HG03159 (cell line): ENCODE measurements around the gene CDCP1.
A peak's percentile ranks its signal among the peaks of the same experiment; 100 is the strongest.
"Not testable (repeated sequence)": the region's sequence is repeated elsewhere in the genome, so short reads cannot be mapped to it uniquely, and the experiment has no call there.

Source experiments
- ATAC-seq: cut with Tn5 transposase; IDR thresholded peaks from one replicate; pipeline ENCODE4 v1.9.1; 2021; ENCODE audit warnings: mild to moderate bottlenecking, moderate library complexity; ENCODE audit not compliant: unreplicated experiment

CDCP1 gene

DNA sequence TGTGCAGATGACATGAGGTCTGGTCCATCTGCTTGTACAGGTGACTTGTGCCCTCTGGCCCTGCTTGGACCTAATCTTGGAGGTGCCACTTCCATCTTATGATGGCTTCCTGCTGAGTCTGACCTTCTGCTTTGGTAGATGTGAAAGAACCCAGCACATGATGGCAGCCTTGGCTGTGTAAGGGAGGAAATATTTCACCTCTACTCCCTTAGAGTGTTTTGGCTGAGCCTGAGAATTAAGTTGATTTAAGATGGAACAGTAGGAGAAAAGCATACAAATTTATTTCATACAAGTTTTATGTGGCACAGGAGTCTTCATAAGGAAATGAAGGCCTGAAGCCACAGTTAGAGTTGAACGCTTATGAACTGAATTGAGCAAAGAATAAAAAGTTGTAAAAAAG lies 27.6 kb upstream of the CDCP1 start:
- ATAC-seq: no peak

DNA sequence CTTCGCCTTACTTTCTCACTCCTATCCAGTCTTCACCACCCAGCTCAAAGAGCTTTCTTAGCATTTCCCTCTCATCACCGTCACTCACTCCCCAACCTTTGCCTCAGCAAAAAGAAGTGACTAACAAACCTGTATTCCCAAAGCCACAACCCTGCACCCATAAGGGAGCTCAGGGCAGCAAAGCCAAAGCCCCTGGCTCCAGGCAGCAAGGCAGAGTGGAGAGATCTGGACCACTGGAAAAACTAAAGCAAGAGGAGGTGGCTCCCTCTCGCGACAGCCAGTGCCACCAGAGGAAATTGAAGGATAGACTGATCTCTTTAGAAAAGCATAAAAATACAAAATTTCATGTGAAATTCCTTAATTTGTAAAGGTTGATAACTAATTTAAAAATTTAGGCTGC lies 25.1 kb upstream of the CDCP1 start:
- no peak for ATAC-seq

DNA sequence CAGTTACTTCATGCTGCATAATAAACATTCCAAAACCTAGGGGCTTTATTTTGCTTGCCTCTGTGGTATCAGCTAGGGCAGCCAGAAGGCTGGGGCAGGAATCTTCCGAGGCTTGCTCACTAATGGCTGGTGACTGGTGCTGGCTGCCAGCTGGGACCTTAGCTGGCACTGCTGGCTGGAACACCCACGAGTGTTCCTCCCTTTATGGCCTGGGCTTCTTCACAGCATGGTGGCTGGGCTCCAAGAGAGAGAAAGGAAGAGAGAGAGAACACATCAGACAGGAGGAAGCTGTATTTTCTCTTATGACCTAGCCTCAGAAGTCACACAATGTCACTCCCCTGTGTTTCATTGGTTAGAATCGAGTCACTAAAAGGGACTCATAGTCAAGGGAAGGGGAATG lies 23.9 kb upstream of the CDCP1 start:
- no peak for ATAC-seq

DNA sequence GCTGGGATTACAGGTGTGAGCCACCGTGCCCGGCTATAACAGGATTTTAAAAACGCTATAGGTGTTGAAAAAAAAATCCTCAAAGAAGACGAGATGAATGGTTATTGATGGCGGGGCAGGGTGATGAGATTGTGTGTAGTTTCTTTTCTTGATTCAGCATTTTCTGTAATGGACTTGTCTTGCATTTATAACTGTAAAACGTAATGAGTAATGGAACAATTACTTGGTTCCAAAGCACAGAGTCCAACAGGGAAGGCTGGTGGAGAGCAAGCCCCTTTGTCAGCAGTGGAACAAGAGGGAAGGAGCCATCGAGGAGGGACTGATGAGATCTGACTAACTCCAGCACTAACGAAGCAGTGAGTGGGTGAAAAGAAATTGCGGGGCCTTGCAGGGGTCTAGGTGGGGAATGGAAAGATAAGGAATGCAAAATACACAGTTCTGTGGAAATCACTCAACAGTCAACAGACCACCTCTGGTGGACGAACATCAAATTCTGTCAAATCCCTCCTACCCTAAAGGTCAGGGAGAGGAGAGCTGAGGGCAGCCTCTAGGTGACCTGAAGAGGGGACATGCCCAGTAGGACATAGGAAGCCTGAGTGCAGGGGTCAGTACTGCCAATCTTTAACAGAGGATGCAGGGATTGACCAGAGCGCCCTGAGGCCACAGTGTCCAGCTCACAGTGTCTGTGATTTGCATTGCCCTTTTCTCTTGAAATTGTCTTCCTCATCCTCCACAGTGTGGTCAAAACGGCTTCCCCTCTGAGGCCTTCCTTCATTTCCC lies 23.1 kb upstream of the CDCP1 start:
- no peak for ATAC-seq

DNA sequence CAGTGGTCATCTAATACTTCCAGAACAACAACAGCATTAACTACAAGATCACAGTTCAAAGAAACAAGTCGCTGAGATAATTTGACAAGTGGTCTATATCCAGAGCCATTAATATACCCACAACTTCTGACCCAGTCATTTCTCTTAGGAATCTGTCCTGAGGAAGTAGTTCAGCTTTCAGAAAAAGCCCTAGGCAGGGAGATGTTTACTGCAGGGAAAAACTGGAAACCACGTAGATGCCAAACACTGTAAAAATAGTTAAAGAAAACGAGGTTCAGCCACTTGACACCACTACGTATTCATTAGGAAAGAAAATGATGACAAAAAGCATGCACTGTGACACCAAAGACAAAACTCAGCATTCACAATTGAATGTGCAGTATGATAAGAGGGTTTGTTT lies 22.3 kb upstream of the CDCP1 start:
- no peak for ATAC-seq

DNA sequence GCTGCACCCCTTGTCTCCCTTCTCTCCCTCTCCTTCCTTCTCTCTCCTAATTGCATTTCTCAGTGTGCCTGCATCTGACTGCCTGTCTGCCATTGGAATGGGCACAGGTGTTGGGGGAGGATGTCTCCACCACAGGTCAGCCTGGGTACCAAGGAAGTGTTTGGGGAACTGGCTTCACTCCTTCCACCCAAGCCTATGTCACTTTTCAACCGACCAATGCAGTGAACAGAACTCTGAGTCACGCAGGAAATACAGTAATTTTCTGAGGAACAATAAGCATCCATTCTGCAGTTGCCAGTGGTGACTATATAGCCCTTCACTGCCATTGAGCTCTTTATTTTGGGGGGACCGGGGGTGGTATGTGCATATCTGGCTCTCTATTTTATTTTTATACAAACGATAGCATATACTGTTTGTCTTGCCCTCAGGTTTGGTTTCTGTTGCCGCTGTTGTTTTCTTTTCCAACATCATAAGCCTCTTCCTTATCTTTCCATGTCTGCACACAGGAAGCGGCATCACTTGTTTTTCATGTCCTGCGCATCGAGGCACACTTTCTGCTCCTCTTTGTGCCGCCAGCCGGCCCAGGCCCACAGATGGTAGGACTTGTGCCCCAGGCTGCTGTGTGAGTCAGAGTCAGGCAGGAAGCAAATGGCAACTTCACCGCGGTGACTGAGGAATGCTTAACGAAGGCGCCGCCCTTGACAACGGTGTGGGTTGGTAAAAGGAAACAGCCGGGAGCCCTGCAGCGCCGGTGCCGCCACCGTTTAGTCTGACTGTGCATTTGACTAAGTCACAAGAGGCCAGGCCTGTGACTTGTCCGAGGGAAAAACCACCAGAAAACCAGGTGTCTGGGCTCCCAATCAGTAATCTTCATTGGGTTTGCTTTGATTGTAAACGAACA lies 21.1 kb upstream of the CDCP1 start:
- ATAC-seq: peak; percentile 73

DNA sequence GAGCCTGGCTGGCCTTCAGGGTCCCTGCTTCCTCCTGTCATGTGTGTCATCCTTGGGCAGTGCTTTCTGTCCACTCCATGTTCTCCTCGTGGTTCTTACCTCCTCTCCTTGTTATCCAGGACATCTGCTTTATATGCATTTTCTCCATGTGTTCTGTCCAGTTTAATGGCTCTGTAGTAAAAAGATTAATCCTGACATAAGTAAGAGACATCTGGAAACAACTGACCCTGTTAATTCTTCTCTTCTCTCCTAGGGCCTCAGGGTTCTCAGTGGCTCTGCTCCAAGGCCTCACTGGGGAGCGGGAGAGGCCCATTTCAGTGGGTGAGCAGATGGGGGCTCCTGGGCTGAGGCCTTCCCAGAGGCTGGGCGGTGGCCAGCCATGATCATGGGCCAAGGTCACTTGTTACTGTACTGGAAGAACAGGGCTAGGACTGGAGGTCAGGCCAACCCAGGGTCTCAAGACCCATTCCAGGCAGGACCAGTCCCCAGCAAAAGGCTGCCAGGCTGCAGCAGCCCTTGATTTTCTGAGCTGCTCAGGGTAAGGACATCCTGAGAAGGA lies 20.2 kb upstream of the CDCP1 start:
- no peak for ATAC-seq

DNA sequence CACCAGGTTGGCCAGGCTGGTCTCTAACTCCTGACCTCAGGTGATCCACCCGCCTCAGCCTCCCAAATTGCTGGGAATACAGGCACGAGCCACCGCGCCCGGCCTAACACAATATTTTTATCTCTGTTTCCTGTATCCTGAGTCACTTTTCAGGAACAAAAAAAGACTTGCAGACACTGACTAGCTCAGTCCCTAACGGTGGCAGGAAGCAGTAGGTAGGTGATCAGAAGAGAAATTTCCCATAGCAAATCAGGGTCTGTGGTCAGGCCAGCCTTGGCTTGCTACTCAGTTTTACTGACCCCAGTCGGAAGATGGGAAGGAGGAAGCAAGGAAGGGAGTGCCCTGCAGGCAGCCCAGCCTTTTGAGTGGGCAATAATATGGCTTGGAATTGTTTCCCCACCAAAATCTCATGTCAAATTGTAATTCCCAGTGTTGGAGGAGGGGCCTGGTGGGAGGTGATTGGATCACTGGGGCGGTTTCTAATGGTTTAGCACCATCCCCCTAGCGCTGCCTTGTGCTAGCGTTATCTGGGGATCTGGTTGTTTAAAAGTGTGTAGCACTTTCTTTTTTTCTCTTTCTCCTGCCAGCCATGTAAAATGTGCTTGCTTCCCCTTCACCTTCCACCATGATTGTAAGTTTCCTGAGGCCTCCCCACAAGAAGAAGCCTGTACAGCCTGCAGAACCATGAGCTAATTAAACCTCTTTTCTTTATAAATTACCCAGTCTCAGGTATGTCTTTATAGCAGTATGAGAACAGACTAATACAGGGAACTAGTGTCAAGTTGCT lies 19.5 kb upstream of the CDCP1 start:
- no peak for ATAC-seq

DNA sequence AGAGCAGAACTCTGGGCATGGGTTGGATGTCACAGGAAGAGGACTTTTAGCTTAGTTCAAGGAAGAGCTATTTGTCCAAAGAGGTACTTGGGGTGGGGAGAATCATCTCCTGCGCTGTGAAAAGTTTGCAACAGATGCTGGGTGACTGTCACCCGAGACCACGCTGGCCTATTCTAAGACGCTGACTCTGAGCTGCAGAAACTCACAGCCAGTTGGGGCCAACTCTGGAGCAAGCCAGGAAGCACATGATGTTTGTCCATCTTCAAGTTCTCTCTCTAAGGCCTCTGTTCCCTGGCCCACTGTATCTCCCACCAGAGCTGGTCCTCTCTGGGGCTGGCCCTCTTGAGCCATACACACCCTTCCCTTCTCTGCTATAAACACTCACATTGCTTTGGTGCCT lies 17.9 kb upstream of the CDCP1 start:
- no peak for ATAC-seq

DNA sequence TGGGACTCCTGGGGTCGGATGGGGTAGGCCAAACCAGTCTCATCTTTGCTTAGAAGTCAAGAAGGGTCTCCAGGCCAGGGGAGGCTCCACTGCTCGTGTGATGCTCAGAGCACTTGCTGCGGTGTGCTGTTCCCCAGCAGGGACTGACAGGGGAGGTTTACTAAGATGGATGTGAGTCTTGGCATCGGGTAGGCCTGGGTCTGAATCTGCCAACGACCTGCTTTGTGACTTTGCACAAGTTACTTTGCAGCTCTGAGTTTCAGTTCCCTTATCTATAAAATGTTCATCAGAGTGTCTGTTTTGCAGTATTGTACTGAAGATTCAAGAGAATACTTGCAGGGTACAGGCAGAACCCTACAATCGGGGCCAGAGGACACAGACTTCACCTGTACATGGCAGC lies 17.3 kb upstream of the CDCP1 start:
- peak; percentile 66 for ATAC-seq

DNA sequence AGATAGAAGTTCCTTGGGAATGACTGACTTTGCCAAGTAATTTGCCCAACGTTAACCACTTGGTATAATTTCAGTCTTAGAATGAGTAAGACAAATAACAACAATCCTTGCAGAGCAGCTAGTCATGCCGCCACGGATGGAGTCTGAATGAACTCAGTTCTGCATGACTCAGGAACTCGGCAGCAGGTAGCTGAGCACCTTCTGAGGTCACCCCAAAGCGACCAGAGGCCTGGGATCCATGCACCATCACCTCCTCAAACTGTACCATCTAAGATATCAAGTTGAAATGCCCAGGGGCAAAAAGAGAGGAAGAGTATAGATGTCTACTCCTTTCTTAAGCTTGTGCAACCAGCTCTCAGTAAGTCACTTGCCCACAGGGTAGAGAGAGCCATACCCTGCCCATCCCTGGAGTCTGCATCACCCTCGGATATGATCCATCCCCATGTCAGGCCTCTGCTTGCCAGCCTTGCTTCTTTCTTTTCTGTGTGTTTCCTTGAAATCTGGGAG lies 8.5 kb upstream of the CDCP1 start:
- ATAC-seq: no peak

DNA sequence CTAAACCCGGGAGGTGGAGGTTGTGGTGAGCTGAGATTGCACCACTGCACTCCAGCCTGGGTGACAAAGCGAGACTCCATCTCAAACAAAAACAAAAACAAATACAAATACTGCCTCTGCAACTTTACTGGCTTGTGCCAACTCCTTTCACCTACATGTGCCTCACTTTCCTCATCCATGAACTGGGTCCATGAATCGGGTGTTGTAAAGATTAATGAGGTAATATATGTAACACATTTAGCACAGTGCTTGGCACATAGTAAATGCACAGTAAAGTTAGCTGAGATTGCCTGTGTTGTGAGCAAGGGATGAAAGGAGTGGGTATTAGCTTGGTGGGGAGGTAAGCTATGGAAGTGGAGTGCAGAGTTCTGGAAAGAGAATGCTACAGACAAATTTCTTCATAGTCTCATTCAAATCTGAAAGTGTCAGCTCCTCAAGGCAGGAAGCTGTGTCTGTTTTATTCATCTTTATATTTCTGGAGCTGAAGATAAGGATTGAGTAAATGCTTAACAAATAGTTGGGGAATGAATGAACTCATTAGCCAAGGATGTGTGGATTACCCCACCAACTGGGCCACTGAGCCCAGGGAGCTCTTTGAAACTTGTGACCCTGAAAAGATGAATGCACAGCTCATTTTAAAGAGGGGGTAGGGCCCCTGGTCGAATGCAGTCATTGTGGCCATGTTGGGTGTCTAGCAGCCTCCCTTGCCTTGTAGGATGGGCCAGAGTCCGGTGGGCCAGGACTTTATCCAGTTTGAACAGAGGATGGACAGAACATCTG lies 7.7 kb upstream of the CDCP1 start:
- ATAC-seq: no peak

DNA sequence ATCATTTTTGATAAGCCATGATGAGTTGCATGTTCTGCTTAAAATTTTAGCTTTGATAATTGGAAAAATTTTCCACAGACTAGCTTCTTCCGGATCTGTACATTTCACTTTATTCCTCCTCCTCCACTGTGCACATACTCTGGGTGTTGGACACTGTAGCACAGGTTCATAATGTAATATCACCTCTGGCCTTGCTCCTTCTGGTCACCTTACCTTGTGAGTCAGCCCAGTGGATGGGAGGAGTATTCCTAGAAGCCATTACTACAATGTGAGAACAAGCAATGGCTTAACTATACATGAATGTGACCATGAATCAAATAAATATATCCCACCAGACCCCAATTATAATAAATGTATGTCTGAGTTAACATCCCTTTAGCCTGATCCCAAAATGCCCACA lies 6.1 kb upstream of the CDCP1 start:
- ATAC-seq: no peak

DNA sequence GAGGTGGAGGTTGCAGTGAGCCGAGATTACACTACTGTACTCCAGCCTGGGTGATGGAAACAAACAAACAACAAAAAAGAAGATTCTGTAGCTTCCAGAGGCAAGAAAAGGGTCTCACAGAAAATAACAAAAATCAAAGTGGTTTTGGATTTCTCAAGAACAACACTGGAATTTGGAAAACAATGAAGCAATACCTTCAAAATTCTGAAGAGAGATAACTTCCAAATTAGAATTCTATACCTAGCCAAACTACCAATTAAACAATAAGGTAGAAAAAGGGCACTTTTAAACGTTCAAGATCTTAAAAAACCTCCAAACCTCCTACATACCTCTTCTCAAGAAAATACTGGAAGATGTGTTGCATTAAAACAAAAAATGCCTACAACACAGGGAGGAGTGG lies 4.9 kb upstream of the CDCP1 start:
- no peak for ATAC-seq

DNA sequence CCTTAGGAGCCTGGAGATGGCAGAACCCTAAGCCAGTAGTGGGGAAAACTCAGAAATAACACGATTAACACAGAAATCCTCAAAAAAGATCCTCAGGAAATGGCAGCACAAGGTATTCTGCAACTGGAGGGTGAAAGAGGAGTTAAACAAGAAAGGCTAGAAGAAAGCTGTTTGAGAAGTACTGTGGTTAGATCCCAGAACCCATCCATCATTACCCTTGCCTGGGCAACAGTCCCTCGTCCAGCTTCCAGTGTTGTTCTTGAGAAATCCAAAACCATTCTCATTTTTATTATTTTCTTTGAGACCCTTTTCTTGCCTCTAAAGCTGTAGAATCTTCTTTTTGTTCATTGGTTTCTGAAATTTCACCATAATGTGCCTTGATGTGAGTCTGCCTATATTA lies 2.7 kb upstream of the CDCP1 start:
- ATAC-seq: no peak

DNA sequence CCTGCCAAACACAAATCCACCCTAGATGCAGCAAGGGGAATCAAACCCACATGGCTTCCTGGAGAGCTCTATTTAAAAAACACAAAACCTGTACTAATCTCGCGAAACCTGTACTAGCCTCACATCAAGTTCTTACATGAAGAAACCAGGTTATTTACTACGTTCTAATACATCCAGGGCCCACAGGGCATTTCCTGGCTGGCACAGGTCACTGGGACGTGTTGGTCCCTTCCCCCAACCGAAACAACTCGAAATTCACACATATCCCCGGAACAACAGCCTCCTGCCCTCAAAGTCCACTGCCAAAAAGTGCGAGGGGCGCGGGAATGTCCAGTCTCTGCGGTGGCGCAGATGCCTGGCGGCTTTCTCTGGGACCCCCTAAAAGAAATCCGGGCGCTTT lies 955 bp downstream of the CDCP1 start:
- no peak for ATAC-seq

DNA sequence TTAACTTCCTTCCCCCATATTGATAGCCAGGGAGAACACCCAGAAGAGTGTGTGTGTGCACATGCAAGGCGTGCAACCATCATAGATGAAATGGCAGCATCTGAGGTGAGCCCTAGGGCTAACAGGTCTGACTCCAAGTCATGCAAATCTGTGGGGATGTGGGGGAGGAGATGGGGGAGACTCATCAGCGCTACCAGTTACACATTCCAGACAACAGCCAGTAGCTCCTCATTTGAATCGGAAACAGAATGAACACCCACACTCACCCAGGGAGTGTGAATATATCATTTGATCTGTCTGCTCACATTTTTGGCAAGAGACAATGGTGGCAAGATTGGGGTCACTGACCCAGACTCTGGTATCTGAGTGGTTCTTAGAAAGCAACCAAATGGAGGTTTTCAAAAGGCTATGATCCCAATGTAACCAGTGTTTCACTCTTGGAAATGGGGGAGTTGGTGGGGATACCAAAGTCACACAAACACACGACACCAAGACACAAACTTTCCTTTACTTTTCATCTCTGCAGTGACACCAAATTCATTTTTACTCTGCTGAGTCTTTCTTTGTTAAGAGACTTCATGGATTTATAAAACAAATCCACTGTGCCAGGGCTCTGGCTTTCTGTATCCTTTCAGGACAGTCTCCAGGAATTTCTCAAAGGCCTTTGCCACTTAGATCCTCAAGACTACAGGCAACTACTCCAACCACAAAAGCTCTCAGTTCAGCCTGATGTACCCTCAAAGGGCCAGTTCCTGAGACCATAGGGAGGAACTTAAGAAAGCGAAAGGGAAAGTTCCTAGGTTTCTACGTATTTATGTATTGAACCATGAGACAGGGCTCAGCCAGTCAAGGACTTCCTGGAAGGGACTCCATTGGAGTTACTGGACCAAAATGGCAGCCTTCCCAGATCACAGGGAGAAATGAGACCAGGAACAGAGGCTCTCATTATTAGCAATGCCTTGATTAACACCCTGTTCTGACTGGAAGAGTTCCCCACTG lies 2.2 kb downstream of the CDCP1 start:
- ATAC-seq: no peak

DNA sequence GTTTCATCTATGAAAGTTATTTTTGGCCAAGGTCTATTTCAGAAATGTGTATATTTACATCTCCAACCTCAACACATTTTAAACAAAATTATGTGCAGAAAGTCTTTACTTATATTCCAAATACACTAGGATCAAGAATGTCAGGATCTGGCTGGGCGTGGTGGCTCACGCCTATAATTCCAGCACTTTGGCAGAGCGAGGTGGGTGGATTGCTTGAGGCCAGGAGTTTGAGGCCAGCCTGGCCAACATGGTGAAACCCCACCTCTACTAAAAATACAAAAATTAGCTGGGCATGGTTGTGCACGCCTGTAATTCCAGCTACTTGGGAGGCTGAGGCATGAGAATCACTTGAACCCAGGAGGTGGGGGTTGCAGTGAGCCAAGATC lies 5.4 kb downstream of the CDCP1 start:
- not testable (repeated sequence) for ATAC-seq
